ENCODE measurements around the gene FAM241B. TPM values are rescaled to one million over a fixed set of nuclear protein-coding genes. Genes with fewer than 3 reads are reported as not detected.

The FAM241B gene
- total RNA-seq, 4 donors from 2014 or later: 0.84 to 2.3 (median 1.8) TPM

GRCh38 chr10:69643779-69644657, 14.0 kb downstream of the FAM241B start:
- ATAC-seq (ENCODE audit: low FRiP score): no peak
- DNase-seq (ENCODE audit: low spot score): no peak
- no peak for TF ChIP-seq CTCF (IDR thresholded peaks at IDR 0.05)

- peak in 1 of 3 donors; percentile 62 for TF ChIP-seq CTCF (IDR thresholded peaks at IDR 0.05)
- DNase-seq (ENCODE audit: low spot score) (no peak), ATAC-seq (ENCODE audit: low FRiP score) (no peak)
These were observed 14.7 kb downstream of the FAM241B start for GRCh38 chr10:69644658-69645295.

- ATAC-seq (ENCODE audit: low FRiP score) (no peak), DNase-seq (ENCODE audit: low spot score) (no peak)
- no peak for TF ChIP-seq CTCF (IDR thresholded peaks at IDR 0.05)
These were observed 15.5 kb downstream of the FAM241B start for GRCh38 chr10:69645296-69646184.

GRCh38 chr10:69646185-69647060, 16.4 kb downstream of the FAM241B start:
- DNase-seq (ENCODE audit: low spot score): no peak
- TF ChIP-seq CTCF (IDR thresholded peaks at IDR 0.05): no peak
- no peak for ATAC-seq (ENCODE audit: low FRiP score)

GRCh38 chr10:69647126-69647525, 17.1 kb downstream of the FAM241B start:
- ATAC-seq (ENCODE audit: low FRiP score) (no peak), DNase-seq (ENCODE audit: low spot score) (no peak)
- no peak for TF ChIP-seq CTCF (IDR thresholded peaks at IDR 0.05)

- no peak for DNase-seq (ENCODE audit: low spot score)
- no peak for ATAC-seq (ENCODE audit: low FRiP score)
- no peak for TF ChIP-seq CTCF (IDR thresholded peaks at IDR 0.05)
These were observed 17.8 kb downstream of the FAM241B start for GRCh38 chr10:69647819-69648218.

All from omental fat pad (tissue), 4 donors.